ENCODE data around the gene GLCCI1.
"Not testable (repeated sequence)": the region's sequence is repeated elsewhere in the genome, so short reads cannot be mapped to it uniquely, and the experiment has no call there.

GLCCI1 gene

GRCh38 chr7:7992506-7992905, 23.9 kb downstream of the GLCCI1 start:
- no peak for DNase-seq

- DNase-seq, result not testable (repeated sequence)
Observed at GRCh38 chr7:7995348-7995747, 26.8 kb downstream of the GLCCI1 start.

DNA sequence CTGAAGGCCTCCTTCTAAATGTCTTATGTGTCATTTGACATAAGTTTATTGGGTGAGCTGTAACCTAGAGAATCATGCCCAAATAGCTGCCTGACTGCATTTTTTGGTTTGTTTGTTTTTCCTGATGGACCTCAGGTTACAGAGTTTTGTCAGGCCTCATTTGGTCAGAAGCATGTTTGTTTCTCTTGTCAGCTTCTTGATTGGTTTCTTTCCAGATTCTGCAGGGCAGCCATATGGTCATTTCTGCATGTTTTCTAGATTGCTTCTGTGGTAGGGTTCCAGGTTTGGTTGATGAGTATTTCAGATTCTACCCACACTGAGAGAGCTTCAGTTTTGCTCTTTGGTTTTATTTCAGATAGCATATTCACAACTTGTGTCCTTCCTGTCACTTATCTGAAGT, 28.0 kb downstream of the GLCCI1 start:
- DNase-seq, result no peak

DNA sequence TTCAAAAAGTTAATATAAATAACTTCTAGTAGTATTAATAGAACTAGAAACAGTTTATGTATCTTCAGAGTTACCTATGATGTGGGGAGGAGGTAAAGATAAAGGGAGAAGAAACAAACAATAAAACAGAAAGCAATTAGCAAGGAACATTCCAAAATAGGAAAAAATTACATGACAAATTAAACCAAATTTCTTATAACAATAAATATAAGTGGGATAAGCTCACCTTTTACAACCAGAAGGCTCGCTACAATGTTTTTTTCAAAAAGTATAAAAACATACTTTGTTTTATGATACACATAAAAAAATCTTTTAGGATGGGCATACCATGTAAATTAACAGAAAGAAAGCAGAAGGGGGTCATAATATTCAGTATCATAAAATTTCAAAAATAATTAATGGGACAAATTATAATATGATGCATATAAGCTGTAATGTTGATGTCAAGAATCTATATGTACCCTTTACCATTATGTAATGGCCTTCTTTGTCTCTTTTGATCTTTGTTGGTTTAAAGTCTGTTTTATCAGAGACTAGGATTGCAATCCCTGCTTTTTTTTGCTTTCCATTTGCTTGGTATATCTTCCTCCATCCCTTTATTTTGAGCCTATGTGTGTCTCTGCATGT, 31.8 kb downstream of the GLCCI1 start:
- no peak for DNase-seq

GRCh38 chr7:8003077-8003476, 34.5 kb downstream of the GLCCI1 start:
- no peak for DNase-seq

DNA sequence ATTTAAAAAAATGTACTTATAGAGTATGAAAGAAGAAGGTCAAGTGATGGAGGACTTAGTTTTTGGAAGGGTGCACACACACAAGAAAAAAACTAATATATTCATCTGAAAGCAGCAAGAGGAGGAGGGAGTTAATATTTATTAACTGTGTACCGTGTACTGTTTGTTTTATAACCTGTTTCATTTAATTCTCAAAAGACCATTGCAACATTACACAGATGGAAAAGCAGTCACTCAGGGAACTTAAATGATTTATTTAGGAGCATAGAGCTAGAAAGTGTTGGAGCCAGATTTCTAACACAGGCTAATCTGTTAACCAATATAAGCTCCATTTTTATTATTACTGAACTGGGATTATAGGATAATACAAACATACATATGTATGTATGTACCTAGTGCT, 36.7 kb downstream of the GLCCI1 start:
- no peak for DNase-seq

DNA sequence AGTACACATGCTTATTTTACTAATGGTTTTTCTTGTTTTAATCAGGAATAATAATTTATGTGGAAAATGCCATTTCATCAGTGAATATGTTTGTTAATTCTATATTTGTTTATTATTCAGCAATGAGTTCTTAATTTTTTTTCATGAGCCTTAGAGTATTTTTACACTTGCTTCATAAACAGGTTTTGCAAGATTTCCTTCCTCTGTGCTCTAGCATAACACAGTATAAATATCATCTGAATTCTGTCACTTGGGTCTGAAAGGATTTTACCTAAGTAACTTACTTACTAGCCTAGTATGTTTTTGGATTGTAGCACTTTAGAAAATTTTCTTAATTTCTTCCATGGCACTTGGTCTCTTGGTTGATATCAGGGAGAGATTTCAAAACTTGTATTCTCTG, 45.8 kb downstream of the GLCCI1 start:
- DNase-seq, result no peak

GRCh38 chr7:8015100-8015745, 46.6 kb downstream of the GLCCI1 start:
- no peak for DNase-seq

DNA sequence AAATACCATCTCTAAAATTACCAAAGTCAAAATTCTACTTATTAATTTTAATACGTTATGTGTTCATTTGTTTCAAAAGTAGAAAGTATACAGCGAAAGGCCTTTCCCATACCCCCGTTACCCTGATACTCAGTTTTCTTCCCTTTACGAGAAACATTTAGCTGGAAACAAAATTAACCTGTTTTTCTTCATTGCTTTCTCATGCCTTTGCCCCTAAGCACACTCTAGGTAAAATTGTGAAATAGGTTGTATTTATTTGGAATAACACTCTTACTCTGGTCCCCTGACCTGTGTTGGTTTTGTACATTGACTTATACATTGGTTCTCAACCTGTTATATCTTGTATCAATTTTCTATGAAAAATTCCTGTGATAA, 47.1 kb downstream of the GLCCI1 start:
- no peak for DNase-seq

- DNase-seq, result no peak
Observed at GRCh38 chr7:8017423-8017822, 48.8 kb downstream of the GLCCI1 start.

- no peak for DNase-seq
Observed at GRCh38 chr7:8018961-8019360, 50.4 kb downstream of the GLCCI1 start.

DNA sequence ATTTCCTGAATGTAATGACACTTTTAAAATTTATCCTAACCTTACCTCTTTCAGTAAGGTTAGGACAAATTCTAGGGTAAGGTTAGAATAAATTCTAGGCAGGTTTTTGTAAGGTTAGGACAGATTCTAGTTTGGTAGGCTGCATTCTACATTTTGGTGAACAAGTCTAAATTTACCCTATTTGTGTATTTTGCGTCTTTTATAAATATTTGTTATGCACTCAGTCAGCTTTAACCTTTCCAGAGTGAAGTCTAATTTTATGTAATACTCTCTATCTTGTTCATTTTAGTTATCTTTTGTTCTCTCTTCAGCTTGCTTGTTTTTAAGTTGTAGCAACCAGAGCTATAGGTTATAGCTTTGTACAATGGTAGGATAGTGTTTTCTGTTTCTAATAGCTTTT, 54.0 kb downstream of the GLCCI1 start:
- no peak for DNase-seq

- DNase-seq, result no peak
Observed at GRCh38 chr7:8035192-8035591, 66.6 kb downstream of the GLCCI1 start.

DNA sequence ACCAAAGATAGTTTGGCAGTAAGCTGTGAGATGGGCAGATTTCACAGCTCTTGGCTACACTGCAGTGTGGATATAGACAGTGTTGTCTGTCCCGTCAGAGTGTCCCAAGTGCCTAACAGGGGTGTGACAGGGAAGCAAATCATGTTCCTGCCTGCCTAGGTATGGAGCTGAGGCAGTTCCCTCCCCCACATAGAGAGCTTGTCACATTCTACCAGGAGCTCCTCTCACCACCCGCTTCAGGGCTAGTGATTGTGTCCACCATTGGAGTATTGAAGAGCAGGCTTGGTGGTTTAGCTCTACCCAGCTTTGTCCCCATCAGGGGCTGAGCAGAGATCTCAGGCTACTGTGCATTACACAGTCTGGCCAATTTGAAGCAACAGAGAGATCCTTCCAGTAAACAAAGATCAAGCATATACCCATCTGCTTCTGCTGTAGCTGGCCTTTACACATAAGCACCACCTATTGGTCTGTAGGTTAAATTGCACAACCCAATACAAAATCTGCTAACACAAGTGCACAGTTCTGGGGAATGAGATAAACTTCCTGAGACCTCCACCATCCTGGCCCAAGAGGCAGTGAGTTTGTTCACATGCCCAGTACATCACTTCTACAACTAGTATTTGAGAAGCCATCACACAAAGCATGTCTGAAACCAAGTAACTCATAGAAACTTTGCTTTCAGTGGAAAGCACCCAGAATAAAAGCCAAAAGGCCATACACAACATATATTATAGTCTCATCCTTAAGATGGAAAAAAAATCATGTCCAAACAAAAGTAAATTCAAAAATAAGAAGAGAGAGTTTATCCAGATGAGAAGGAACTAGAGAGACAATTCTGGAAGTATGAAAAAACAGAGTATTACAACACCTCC, 67.3 kb downstream of the GLCCI1 start:
- no peak for DNase-seq

DNA sequence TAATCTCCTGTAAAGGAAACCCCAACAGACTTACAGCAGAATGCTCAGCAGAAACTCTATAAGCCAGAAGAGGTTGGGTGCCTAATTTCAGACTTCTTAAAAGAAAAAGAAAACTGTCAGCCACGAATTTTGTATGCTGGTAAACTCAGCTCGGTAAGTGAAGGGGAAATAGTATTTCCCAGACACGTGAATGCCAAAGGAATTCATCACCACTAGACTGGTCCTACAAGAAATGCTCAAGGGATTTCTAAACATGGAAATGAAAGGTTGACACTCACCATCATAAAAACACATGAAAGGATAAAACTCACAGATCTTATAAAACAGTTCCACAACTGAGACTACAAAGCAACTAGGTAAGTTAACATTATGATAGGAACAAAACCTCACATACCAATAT, 68.6 kb downstream of the GLCCI1 start:
- no peak for DNase-seq

DNA sequence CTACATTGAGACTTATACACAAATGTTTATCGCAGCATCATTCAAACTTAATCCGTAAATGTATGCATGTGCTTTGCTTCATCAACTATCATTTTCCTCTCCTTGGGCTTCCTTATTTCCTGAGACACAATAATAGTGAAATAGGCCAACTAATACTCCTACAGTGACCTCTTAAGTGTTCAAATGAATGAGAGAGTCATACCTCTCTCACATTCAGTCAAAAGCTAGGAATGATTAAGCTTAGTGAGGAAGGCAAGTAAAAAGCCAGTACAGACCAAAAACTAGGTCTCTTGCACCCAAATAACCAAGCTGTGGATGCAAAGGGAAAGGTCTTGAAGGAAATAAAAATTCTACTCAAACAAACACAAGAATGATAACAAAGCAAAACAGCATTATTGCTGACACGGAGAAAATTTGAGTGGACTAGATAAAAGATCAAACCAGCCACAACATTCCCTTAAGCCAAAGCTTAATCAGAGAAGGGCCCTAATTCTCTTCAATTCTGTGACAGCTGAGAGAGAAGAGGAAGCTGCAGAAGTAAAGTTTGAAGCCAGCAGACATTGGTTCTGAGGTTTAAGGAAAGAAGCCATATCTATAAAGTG, 72.3 kb downstream of the GLCCI1 start:
- DNase-seq, result no peak

DNA sequence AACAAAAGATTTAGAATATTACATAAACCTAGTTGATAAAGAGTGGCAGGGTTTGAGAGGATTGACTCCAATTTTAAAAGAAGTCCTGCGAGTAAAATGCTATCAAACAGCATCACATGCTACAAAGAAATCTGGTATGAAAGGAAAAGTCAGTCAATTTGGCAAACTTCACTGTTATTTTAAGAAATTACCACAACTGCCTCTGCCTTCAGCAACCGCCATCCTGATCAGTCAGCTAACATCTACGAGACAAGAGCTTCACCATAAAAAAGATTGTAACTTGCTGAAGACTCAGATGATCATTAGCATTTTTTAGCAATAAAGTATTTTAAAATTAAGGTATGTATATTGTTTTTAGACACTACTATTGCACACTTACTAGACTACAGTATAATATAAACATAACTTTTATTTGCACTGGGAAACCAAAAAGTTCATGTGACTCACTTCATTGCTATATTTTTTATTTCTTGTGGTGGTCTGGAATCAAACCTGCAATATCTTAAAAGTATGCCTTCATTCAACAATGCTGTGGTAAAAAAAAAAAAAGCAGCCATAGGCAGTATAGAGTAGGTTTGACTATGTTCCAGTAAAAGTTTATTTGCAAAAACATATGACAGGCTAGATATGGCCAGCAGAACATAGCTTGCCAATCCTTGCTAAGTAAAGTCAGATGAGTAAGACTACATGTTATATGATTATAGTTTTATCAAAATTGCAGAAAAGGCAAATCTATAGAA, 74.4 kb downstream of the GLCCI1 start:
- no peak for DNase-seq

DNA sequence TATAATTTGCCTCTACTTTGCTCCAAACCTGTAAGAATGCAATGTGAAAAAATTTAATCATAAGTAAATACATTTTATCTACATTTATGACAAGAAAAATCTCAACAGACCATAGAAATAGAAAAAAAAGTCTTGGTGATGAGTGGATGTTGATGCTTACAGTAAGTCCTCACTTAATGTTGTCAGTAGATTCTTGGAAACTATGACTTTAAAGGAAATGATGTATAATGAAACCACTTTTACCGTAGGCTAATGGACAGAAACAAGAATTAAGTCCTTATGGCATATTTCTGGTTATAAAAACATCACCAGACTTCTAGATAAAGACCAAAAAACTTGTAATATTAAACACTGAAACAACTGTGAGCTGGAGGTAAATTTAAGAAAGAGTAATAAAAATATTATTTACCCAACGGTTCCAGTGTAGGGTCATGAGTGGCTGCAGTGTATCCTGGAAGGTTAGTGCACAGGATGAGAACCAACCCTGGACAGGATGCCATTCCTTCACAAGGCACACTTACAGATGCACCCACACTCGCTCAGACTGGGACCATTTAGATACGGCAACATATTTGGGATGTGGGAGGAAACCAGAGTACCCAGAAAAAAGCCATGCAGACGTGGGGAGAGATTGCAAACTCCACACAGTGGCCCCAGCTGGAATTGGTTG, 76.3 kb downstream of the GLCCI1 start:
- no peak for DNase-seq

DNA sequence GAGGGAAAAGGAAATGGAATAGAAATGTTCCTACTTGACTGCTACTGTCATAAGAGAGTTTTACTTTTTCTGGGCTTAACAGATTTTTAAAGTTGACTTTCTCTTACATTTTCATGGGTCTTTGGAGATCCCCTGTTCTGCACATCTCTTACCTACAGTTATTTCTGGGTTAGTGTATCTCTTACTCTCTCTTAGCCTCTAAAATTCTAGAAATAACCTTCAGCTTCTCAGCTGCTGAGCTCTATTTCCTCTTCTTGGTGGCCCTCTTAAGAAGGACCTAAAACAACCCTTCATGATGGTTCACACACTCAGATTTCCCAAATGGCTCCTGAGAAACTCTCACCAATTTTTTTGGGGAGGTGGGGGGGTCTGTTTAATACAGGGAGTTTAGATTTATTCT, 79.5 kb downstream of the GLCCI1 start:
- not testable (repeated sequence) for DNase-seq

DNA sequence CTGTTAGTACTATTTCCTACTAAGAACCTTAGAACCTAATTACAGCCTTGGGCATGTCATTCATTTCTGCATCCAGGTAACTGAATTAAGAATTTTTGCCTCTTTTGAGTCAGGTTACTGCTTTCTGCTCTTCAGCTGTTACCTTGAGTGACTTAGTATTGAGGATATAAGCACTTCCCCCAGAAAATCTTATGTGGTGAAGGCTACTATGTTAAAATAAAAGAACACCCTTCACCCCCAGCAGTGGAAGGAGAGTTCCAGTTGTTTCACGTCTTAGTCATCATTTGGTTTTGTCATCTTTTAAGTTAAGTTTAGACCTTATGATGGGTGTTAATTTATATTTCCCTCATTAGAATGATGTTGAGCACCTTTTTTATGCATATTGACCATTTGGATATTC, 82.8 kb downstream of the GLCCI1 start:
- no peak for DNase-seq

DNA sequence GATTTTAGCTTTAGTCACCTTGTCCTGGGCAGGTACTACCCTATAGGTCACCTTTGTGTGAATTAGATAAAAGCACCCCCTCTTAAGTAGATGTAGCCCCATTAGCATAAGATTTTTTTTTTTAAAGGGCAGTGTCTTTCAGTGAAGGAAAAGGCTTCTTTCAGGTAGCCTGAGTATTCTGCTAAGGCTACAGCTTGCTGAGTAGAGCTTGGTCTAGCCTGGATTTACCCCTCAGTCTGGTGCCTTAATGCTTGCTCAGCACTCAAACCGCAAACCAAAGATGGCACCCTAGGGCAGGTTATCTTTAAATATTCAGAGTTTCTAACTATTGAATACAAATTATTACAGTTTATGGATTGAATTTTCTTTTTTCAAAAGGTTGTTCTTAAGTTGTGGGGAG, 83.4 kb downstream of the GLCCI1 start:
- DNase-seq, result no peak

- no peak for DNase-seq
Observed at GRCh38 chr7:8052824-8053223, 84.2 kb downstream of the GLCCI1 start.

All from activated effector memory CD4-positive, alpha-beta T cell treated with Interleukin-2 at 50 U/mL for 16 hours (primary cell).